ENCODE measurements around the gene CD6.

GRCh38 chr11:60984636-60985035, 13.2 kb downstream of the CD6 start:
- TF ChIP-seq, protein P1, sequence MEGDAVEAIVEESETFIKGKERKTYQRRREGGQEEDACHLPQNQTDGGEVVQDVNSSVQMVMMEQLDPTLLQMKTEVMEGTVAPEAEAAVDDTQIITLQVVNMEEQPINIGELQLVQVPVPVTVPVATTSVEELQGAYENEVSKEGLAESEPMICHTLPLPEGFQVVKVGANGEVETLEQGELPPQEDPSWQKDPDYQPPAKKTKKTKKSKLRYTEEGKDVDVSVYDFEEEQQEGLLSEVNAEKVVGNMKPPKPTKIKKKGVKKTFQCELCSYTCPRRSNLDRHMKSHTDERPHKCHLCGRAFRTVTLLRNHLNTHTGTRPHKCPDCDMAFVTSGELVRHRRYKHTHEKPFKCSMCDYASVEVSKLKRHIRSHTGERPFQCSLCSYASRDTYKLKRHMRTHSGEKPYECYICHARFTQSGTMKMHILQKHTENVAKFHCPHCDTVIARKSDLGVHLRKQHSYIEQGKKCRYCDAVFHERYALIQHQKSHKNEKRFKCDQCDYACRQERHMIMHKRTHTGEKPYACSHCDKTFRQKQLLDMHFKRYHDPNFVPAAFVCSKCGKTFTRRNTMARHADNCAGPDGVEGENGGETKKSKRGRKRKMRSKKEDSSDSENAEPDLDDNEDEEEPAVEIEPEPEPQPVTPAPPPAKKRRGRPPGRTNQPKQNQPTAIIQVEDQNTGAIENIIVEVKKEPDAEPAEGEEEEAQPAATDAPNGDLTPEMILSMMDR (IDR thresholded peaks at IDR 0.05): no peak
- no peak for TF ChIP-seq EP300 (IDR thresholded peaks at IDR 0.05)
